ENCODE results near the gene FMN2. TPM values are rescaled to one million over a fixed set of nuclear protein-coding genes. Genes with fewer than 3 reads are reported as not detected.

The FMN2 gene
- total RNA-seq, 1 donor, result 34.5 TPM

DNA sequence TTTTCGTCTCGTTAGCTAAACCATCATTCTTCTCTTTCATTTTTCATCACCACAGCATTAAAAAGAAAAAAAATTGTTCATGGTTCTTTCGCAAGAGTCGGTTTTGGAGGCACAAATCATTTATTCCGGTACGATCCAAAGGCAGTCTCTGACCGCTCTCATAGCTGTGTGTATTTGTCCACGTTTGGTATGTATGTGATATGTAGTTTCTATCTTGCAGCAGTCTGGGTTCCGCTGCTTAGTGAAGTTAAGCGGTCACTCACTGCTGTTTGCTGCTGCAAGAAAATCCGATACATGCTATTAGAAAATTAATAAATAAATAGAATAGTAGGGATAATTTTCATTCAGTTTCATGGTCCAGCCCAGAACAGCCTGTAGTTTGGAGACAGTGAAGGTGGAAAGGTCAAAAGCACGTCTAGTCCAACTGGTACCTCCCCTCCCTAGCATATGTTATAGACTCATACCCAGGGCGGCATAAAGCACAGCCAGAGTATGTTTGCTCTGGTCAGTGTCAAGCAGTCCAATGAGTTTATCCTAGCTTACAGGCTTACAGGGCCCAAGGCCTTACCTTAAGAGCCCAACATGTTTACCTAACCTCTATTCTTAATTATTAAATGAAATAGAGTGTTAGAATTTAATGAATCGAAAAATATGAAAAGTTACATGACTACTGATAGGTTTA is 2.5 kb downstream of the FMN2 start:
- H3K4me3 ChIP-seq (ENCODE audit: low read depth, low read length), result peak overlapping the region; percentile 84
- DNase-seq (ENCODE audit: low read depth), result no peak
- TF ChIP-seq, protein P1, sequence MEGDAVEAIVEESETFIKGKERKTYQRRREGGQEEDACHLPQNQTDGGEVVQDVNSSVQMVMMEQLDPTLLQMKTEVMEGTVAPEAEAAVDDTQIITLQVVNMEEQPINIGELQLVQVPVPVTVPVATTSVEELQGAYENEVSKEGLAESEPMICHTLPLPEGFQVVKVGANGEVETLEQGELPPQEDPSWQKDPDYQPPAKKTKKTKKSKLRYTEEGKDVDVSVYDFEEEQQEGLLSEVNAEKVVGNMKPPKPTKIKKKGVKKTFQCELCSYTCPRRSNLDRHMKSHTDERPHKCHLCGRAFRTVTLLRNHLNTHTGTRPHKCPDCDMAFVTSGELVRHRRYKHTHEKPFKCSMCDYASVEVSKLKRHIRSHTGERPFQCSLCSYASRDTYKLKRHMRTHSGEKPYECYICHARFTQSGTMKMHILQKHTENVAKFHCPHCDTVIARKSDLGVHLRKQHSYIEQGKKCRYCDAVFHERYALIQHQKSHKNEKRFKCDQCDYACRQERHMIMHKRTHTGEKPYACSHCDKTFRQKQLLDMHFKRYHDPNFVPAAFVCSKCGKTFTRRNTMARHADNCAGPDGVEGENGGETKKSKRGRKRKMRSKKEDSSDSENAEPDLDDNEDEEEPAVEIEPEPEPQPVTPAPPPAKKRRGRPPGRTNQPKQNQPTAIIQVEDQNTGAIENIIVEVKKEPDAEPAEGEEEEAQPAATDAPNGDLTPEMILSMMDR (IDR thresholded peaks at IDR 0.05; ENCODE audit: insufficient read depth, low read length), result no peak

DNA sequence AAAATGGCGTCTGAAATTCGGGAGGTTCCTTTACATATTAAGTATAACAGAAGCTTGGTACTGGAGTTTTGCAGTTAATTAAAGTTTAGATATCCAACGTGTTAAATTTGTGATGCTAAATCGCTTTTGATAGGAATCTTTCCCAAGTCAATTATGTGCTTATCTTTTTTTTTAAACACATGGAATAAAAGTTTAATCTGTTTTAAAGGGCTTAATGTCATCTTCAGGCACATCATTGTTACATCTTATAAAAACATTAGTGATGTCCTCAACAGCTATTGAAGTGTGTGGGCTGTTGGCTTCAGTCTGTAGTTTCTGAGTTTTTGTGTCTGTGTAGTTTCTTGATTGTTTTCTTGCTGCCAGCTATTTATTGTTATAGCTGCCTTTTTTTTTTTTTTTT is 5.3 kb downstream of the FMN2 start:
- TF ChIP-seq, protein P1 (IDR thresholded peaks at IDR 0.05; ENCODE audit: insufficient read depth, low read length), result no peak
- H3K4me3 ChIP-seq (ENCODE audit: low read depth, low read length), result no peak overlapping the region

DNA sequence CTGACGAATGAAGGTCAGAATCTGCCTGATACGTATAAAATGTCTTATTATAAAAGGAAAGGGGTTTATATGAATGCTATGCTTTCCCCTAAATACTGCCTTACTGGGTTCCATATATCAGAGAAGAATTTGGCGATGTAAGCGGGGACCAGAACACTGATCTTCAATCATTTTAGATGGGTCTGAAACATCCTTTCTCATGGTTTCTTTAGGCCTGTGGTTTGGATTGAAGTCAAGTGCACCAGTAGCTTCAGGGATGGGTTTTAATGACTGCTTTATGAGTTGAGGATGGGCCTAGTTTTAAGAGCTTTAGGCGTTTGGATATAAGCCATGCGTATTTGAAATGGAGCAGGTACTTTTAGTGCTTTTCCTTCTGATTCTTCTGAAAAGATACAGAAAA is 6.9 kb downstream of the FMN2 start:
- H3K4me3 ChIP-seq (ENCODE audit: low read depth, low read length), result no peak overlapping the region
- DNase-seq (ENCODE audit: low read depth), result no peak
- TF ChIP-seq, protein P1 (IDR thresholded peaks at IDR 0.05; ENCODE audit: insufficient read depth, low read length), result no peak

More for the DNA sequence above, 5.3 kb downstream of the FMN2 start:
- no peak for DNase-seq (ENCODE audit: low read depth)

DNA sequence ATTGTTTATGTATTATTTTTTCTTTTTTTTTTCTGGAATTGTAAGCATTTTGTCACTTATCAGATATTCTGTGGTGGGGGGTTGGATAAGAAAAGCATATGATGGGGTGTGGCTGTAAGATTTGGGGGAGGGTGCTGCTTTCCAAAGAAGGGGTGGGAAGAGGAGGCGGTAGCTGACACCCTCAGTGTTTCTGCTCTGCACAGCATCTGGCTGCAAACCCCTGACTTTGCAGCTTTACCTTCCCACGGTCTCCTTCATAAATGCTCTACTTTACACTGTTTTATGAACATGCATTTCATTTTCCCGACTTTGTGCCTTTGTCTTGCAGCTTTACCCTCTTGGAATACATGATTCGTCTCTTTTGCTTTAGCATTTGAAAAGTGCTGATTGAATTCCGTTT is 7.6 kb downstream of the FMN2 start:
- no peak overlapping the region for H3K4me3 ChIP-seq (ENCODE audit: low read depth, low read length)
- TF ChIP-seq, protein P1 (IDR thresholded peaks at IDR 0.05; ENCODE audit: insufficient read depth, low read length), result no peak
- DNase-seq (ENCODE audit: low read depth), result no peak

DNA sequence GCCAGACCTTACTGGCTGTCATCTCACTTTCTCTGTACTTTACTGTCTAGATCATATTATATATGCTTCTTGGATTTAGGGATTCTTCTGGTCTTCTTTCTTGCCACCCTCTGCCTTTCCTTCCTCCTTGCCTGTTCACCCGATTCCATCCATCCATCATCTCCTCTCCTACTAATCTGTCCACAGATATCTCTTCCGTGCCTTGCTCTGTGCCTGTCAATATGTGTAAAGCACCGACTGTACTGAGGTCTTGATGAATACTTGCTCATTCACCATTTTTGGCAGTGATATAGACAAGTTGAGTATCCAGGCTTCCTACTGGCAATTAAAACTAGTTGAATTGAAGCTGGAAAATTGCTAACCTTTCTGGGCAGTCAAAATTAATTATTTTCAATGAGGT is 8.1 kb downstream of the FMN2 start:
- TF ChIP-seq, protein P1 (IDR thresholded peaks at IDR 0.05; ENCODE audit: insufficient read depth, low read length), result no peak
- no peak overlapping the region for H3K4me3 ChIP-seq (ENCODE audit: low read depth, low read length)
- DNase-seq (ENCODE audit: low read depth), result no peak

DNA sequence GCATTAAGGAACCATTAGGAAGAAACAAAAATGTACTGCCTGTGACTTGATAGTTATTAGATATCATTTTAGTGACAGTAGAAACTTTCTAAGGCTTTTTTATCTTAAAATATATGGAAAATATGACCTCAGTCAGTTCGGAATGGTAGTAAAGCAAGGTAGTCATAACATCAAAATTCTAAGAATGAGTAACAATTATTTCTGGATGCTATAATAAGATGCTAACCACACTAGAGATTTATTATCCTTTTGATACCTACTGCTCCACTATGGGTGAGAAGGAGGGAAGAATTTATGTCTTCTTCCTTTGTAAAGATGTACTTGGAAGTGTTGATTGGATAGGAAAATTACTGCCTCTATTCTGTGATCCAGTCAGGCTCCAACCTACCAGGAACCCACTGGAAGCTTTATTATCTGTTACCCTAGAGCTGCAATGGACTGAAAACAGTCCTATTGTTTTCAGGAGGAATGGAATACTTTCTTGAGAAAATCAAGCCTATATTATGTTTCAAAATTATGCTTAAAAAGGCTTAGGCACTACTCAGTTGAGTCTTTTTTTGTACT is 8.8 kb downstream of the FMN2 start:
- TF ChIP-seq, protein P1 (IDR thresholded peaks at IDR 0.05; ENCODE audit: insufficient read depth, low read length), result no peak
- peak; percentile 61 for DNase-seq (ENCODE audit: low read depth)
- no peak overlapping the region for H3K4me3 ChIP-seq (ENCODE audit: low read depth, low read length)
